Thyroid gland (tissue), 4 donors: ENCODE data around the gene RASGRP1.

ENCODE experiments used
- CTCF ChIP-seq, 6 experiments: fragments of 200-600 bp in 3 of 6; fragments of 450-650 bp in 3 of 6; sonication (generic) in 3 of 6; IDR thresholded peaks; one replicate each; pipeline ENCODE4 v1.5.1; 2016 to 2019; ENCODE audit warnings: antibody characterized with exemption in 6 of 6, mild to moderate bottlenecking in 2 of 6, inconsistent platforms in 1 of 6, moderate library complexity in 1 of 6
- POLR2A ChIP-seq, 2 donors: fragments of 450-650 bp; IDR thresholded peaks; one replicate each; pipeline ENCODE4 v1.6.1; 2017; ENCODE audit warnings: antibody characterized with exemption in 2 of 2, mild to moderate bottlenecking in 2 of 2, moderate library complexity in 1 of 2

GRCh38 chr15:38479266-38479665, 85.3 kb downstream of the RASGRP1 start:
- TF ChIP-seq CTCF (IDR thresholded peaks at IDR 0.05) (no peak), POLR2A (IDR thresholded peaks at IDR 0.05) (no peak)
